ENCODE measurements around the gene PTPRG.

GRCh38 chr3:61808999-61809398, 247.6 kb downstream of the PTPRG start:
- TF ChIP-seq CTCF (IDR thresholded peaks at IDR 0.05 in 4 of 5, conservative IDR thresholded peaks at IDR 0.05 in 1 of 5), result no peak
- TF ChIP-seq POLR2A (IDR thresholded peaks at IDR 0.05), result no peak
